ENCODE measurements around the gene G6PD. TPM values are rescaled to one million over a fixed set of nuclear protein-coding genes. Genes with fewer than 3 reads are reported as not detected.
"Not testable (repeated sequence)": the region's sequence is repeated elsewhere in the genome, so short reads cannot be mapped to it uniquely, and the experiment has no call there.

The G6PD gene
- polyA plus RNA-seq (ENCODE audit: insufficient read length in 10 of 10), result 10 to 100 TPM; 10.0 to 17.7 (median 13.1) TPM
- long read RNA-seq, donor 1, result 0 reads
- long read RNA-seq, donor 2, partial matches to known transcripts, result 0 of 1 reads
- long read RNA-seq, donor 2, other reads (novel, unspliced or antisense), result 0 of 1 reads
- long read RNA-seq, donor 3, result 0 reads
- long read RNA-seq, donor 4, partial matches to known transcripts, result 0 of 1 reads
- long read RNA-seq, donor 4, other reads (novel, unspliced or antisense), result 0 of 1 reads
- long read RNA-seq, donor 5, partial matches to known transcripts, result 0 of 4 reads
- long read RNA-seq, donor 5, other reads (novel, unspliced or antisense), result 0 of 4 reads
- long read RNA-seq, donor 6, partial matches to known transcripts, result 0 of 4 reads
- long read RNA-seq, donor 6, other reads (novel, unspliced or antisense), result 0 of 4 reads
- long read RNA-seq, donor 7, partial matches to known transcripts, result 0 of 2 reads
- long read RNA-seq, donor 7, other reads (novel, unspliced or antisense), result 0 of 2 reads
- long read RNA-seq, donor 8, result 0 reads
- long read RNA-seq, donor 9, partial matches to known transcripts, result 0 of 1 reads
- long read RNA-seq, donor 9, other reads (novel, unspliced or antisense), result 0 of 1 reads

GRCh38 chrX:154546354-154547244 lies at the start of gene G6PD:
TSS of gene G6PD (minus strand) at chrX:154546846. CDS start at chrX:154546155, 691 bp downstream.
- peak in 2 of 3 donors; percentile 61 to 70 for DNase-seq

GRCh38 chrX:154595559-154596249 lies 49.1 kb upstream of the G6PD start:
- no peak for DNase-seq

- DNase-seq, result no peak
Measured at GRCh38 chrX:154594491-154594890, 47.8 kb upstream of the G6PD start.

- no peak for DNase-seq
Measured at GRCh38 chrX:154593201-154593600, 46.6 kb upstream of the G6PD start.

- no peak for DNase-seq
Measured at GRCh38 chrX:154592505-154592904, 45.9 kb upstream of the G6PD start.

- not testable (repeated sequence) for DNase-seq
Measured at GRCh38 chrX:154590415-154590814, 43.8 kb upstream of the G6PD start.

GRCh38 chrX:154584585-154585183 lies 38.0 kb upstream of the G6PD start, which contains the start of gene CTAG1A:
TSS of gene CTAG1A (plus strand) at chrX:154585133. CDS start at chrX:154585207, 74 bp downstream.
- DNase-seq, result not testable (repeated sequence)

- DNase-seq, result not testable (repeated sequence)
Measured at GRCh38 chrX:154582994-154583393, 36.3 kb upstream of the G6PD start.

- not testable (repeated sequence) for DNase-seq
Measured at GRCh38 chrX:154575076-154575475, 28.4 kb upstream of the G6PD start.

GRCh38 chrX:154573061-154573460 lies 26.4 kb upstream of the G6PD start:
- DNase-seq, result not testable (repeated sequence)

- not testable (repeated sequence) for DNase-seq
Measured at GRCh38 chrX:154570361-154570760, 23.7 kb upstream of the G6PD start.

GRCh38 chrX:154562295-154562694 lies 15.6 kb upstream of the G6PD start:
- not testable (repeated sequence) for DNase-seq

- not testable (repeated sequence) for DNase-seq
Measured at GRCh38 chrX:154560326-154560725, 13.7 kb upstream of the G6PD start.

GRCh38 chrX:154558896-154559295 lies 12.2 kb upstream of the G6PD start:
- DNase-seq, result not testable (repeated sequence)

GRCh38 chrX:154558060-154558690 lies 11.5 kb upstream of the G6PD start:
- DNase-seq, result not testable (repeated sequence)

GRCh38 chrX:154552112-154552806 lies 5.6 kb upstream of the G6PD start:
- not testable (repeated sequence) for DNase-seq

- no peak for DNase-seq
Measured at GRCh38 chrX:154549766-154550165, 3.1 kb upstream of the G6PD start.

GRCh38 chrX:154548028-154548316 lies 1.3 kb upstream of the G6PD start:
- DNase-seq, result no peak

GRCh38 chrX:154547245-154548027 lies 790 bp upstream of the G6PD start, which contains the start of gene IKBKG:
TSS of gene IKBKG (plus strand) at chrX:154547620. CDS start at chrX:154552003, 4,383 bp downstream.
- DNase-seq, result peak; percentile 88 to 97 (median 92)
